Duodenal mucosa (tissue), 2 donors: ENCODE results near the gene RAB15.

Experiments
- H3K27ac ChIP-seq: one replicate; pipeline ENCODE4 v1.7.0; 2013; ENCODE audit warnings: low read depth, low read length
- H3K27me3 ChIP-seq, 2 donors: one replicate each; pipeline ENCODE4 v1.7.0; 2013; ENCODE audit warnings: low read length in 2 of 2, control low read depth in 1 of 2; ENCODE audit not compliant: insufficient read depth in 2 of 2, control insufficient read depth in 1 of 2
- H3K36me3 ChIP-seq, 2 donors: one replicate each; pipeline ENCODE4 v1.7.0; 2013; ENCODE audit warnings: low read length in 2 of 2, control low read depth in 1 of 2; ENCODE audit not compliant: insufficient read depth in 2 of 2, control insufficient read depth in 1 of 2
- H3K4me1 ChIP-seq, 2 donors: one replicate each; pipeline ENCODE4 v1.7.0; 2013; ENCODE audit warnings: low read length in 2 of 2, control low read depth in 1 of 2; ENCODE audit not compliant: insufficient read depth in 2 of 2, control insufficient read depth in 1 of 2
- H3K4me3 ChIP-seq, 2 donors: one replicate each; pipeline ENCODE4 v1.7.0; 2013; ENCODE audit warnings: low read length in 2 of 2, low read depth in 1 of 2
- H3K9ac ChIP-seq, 2 donors: one replicate each; pipeline ENCODE4 v1.7.0; 2013; ENCODE audit warnings: low read length in 2 of 2, low read depth in 1 of 2
- H3K9me3 ChIP-seq, 2 donors: one replicate each; pipeline ENCODE4 v1.7.0; 2013; ENCODE audit warnings: low read length in 2 of 2, control low read depth in 1 of 2; ENCODE audit not compliant: control insufficient read depth in 1 of 2

The RAB15 gene

GRCh38 chr14:64929014-64929359 is 43.1 kb downstream of the RAB15 start:
- Histone ChIP-seq H3K9me3 (no peaks in the 10 kb centered on the region), H3K36me3 (peaks cover 23 to 63% of the 10 kb centered on the region in 2 donors), H3K4me3 (no peak overlapping the region), H3K27ac (no peak overlapping the region), H3K4me1 (peaks cover 4 to 11% of the 10 kb centered on the region in 2 donors), H3K9ac (no peak overlapping the region), H3K27me3 (no peaks in the 10 kb centered on the region)

- H3K27me3 ChIP-seq: no peaks in the 10 kb centered on the region
- H3K9ac ChIP-seq: no peak overlapping the region
- no peaks in the 10 kb centered on the region for H3K9me3 ChIP-seq
- peaks cover 4 to 11% of the 10 kb centered on the region in 2 donors for H3K4me1 ChIP-seq
- no peak overlapping the region for H3K4me3 ChIP-seq
- H3K27ac ChIP-seq: no peak overlapping the region
- H3K36me3 ChIP-seq: peaks cover 25 to 62% of the 10 kb centered on the region in 2 donors
These were observed 43.7 kb downstream of the RAB15 start for GRCh38 chr14:64928239-64929013.

- Histone ChIP-seq H3K9me3 (no peaks in the 10 kb centered on the region), H3K27me3 (no peaks in the 10 kb centered on the region), H3K36me3 (peaks cover 18 to 51% of the 10 kb centered on the region in 2 donors), H3K27ac (no peak overlapping the region), H3K4me3 (no peak overlapping the region), H3K9ac (no peak overlapping the region), H3K4me1 (peaks cover 4 to 10% of the 10 kb centered on the region in 2 donors)
These were observed 45.1 kb downstream of the RAB15 start for GRCh38 chr14:64927031-64927430.

GRCh38 chr14:64926398-64926995 is 45.6 kb downstream of the RAB15 start:
- Histone ChIP-seq H3K4me1 (peaks cover 4 to 6% of the 10 kb centered on the region in 2 donors), H3K27ac (no peak overlapping the region), H3K27me3 (no peaks in the 10 kb centered on the region), H3K9ac (no peak overlapping the region), H3K9me3 (no peaks in the 10 kb centered on the region), H3K4me3 (no peak overlapping the region), H3K36me3 (peaks cover 12 to 46% of the 10 kb centered on the region in 2 donors)

GRCh38 chr14:64923015-64923414 is 49.1 kb downstream of the RAB15 start:
- peaks cover 11 to 27% of the 10 kb centered on the region in 2 donors for H3K36me3 ChIP-seq
- H3K9ac ChIP-seq: no peak overlapping the region
- no peaks in the 10 kb centered on the region for H3K9me3 ChIP-seq
- no peaks in the 10 kb centered on the region for H3K27me3 ChIP-seq
- no peak overlapping the region for H3K27ac ChIP-seq
- H3K4me3 ChIP-seq: no peak overlapping the region
- H3K4me1 ChIP-seq: no peaks in the 10 kb centered on the region

- peaks cover 5 to 7% of the 10 kb centered on the region in 2 donors for H3K4me1 ChIP-seq
- no peaks in the 10 kb centered on the region for H3K27me3 ChIP-seq
- H3K9me3 ChIP-seq: no peaks in the 10 kb centered on the region
- no peak overlapping the region for H3K4me3 ChIP-seq
- H3K27ac ChIP-seq: no peak overlapping the region
- no peak overlapping the region for H3K9ac ChIP-seq
- peaks cover 5 to 13% of the 10 kb centered on the region in 2 donors for H3K36me3 ChIP-seq
These were observed 51.7 kb downstream of the RAB15 start for GRCh38 chr14:64920465-64920864.

- H3K4me3 ChIP-seq: no peak overlapping the region
- peaks cover 11 to 13% of the 10 kb centered on the region in 2 donors for H3K4me1 ChIP-seq
- no peak overlapping the region for H3K9ac ChIP-seq
- H3K9me3 ChIP-seq: no peaks in the 10 kb centered on the region
- H3K27ac ChIP-seq: no peak overlapping the region
- peaks cover 5 to 9% of the 10 kb centered on the region in 2 donors for H3K36me3 ChIP-seq
- H3K27me3 ChIP-seq: no peaks in the 10 kb centered on the region
These were observed 52.5 kb downstream of the RAB15 start for GRCh38 chr14:64919618-64920017.

GRCh38 chr14:64919215-64919614 is 52.9 kb downstream of the RAB15 start:
- no peak overlapping the region for H3K4me3 ChIP-seq
- no peak overlapping the region for H3K9ac ChIP-seq
- H3K27ac ChIP-seq: no peak overlapping the region
- peaks cover 4 to 5% of the 10 kb centered on the region in 2 donors for H3K36me3 ChIP-seq
- no peaks in the 10 kb centered on the region for H3K27me3 ChIP-seq
- no peaks in the 10 kb centered on the region for H3K9me3 ChIP-seq
- peaks cover 11 to 13% of the 10 kb centered on the region in 2 donors for H3K4me1 ChIP-seq

- no peaks in the 10 kb centered on the region for H3K9me3 ChIP-seq
- no peak overlapping the region for H3K27ac ChIP-seq
- no peaks in the 10 kb centered on the region for H3K27me3 ChIP-seq
- no peak overlapping the region for H3K4me3 ChIP-seq
- H3K4me1 ChIP-seq: peaks cover 13 to 16% of the 10 kb centered on the region in 2 donors
- H3K9ac ChIP-seq: no peak overlapping the region
- H3K36me3 ChIP-seq: no peaks in the 10 kb centered on the region
These were observed 53.9 kb downstream of the RAB15 start for GRCh38 chr14:64918216-64918615.

GRCh38 chr14:64915797-64916196 is 56.3 kb downstream of the RAB15 start:
- H3K4me3 ChIP-seq: peak overlapping the region; percentile 97 to 98
- H3K27ac ChIP-seq: no peak overlapping the region

More at GRCh38 chr14:64915797-64916196, 56.3 kb downstream of the RAB15 start:
- Histone ChIP-seq H3K9me3 (no peaks in the 10 kb centered on the region), H3K36me3 (no peaks in the 10 kb centered on the region), H3K9ac (no peak overlapping the region), H3K27me3 (no peaks in the 10 kb centered on the region), H3K4me1 (peaks cover 13 to 16% of the 10 kb centered on the region in 2 donors)
